Activated CD8-positive, alpha-beta memory T cell treated with anti-CD3 and anti-CD28 coated beads, Interleukin-2, amount 50 U/mL, for 4 hours (primary cell): Measurements from ENCODE around the gene ALDH3A2.
"Not testable (repeated sequence)": the region's sequence is repeated elsewhere in the genome, so short reads cannot be mapped to it uniquely, and the experiment has no call there.

ENCODE experiments used
- DNase-seq: peaks from one replicate; pipeline ENCODE4 v3.0.0-alpha.2; 2020

ALDH3A2 gene

DNA sequence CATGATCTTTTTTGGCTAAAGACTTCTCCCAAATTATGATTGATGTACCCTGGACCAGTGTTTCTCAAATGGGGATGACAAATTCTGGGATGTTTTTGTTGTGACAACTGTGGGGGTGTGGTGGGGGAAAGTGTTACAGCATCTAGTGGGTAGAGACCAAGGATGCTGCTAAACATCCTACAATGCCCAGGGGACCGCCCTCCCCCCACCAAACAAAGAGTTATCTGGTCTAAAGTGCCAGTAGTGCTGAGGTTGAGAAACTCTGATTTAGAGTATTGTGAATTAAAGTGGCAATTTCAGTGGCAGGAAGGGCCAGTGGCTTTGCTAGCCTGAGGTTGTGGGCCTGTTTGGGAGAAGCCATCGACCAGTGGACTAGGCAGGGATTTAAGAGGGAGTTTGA is 34.6 kb downstream of the ALDH3A2 start:
- DNase-seq = no peak

DNA sequence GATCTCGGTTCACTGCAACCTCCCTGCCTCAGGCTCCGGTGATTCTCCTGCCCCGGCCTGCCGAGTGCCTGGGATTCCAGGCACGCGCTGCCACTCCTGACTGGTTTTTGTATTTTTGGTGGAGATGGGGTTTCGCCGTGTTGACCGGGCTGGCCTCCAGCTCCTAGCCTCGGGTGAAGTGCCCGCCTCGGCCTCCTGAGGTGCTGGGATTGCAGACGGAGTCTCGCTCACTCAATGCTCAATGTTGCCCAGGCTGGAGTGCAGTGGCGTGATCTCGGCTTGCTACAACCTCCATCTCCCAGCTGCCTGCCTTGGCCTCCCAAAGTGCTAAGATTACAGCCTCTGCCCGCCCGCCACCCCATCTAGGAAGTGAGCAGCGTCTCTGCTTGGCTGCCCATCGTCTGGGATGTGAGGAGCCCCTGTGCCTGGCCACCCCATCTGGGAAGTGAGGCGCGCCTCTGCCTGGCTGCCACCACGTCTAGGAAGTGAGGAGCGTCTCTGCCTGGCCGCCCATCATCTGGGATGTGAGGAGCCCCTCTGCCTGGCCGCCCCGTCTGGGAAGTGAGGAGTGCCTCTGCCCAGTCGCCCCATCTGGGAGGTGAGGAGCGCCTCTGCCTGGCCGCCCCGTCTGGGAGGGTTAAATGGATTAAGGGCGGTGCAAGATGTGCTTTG is 36.5 kb downstream of the ALDH3A2 start:
- not testable (repeated sequence) for DNase-seq

DNA sequence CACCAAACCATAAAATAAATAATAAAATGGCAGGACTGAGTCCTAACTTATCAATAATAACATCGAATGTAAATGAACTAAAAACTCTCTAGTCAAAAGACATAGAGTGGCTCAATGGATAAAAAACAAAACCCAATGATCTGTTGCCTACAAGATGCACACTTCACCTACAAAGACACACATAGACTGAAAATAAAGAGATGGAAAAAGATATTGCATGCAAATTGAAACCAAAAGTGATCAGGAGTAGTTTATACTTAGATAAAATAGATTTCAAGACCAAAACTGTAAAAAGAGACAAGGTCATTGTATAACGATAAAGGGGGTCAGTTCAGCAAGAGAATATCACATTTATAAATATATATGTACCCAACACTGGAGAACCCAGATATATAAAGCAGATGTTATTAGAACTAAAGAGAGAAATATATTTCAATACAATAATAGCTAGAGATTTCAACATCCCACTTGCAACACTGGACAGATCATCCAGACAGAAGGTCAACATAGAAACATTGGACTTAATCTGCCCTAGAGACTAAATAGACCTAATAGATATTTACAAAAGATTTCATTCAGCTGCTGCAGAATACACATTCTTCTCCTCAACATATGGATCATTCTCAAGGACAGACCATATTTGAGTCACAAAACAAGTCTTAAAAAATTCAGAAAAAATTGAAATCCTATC is 38.0 kb downstream of the ALDH3A2 start:
- no peak for DNase-seq

DNA sequence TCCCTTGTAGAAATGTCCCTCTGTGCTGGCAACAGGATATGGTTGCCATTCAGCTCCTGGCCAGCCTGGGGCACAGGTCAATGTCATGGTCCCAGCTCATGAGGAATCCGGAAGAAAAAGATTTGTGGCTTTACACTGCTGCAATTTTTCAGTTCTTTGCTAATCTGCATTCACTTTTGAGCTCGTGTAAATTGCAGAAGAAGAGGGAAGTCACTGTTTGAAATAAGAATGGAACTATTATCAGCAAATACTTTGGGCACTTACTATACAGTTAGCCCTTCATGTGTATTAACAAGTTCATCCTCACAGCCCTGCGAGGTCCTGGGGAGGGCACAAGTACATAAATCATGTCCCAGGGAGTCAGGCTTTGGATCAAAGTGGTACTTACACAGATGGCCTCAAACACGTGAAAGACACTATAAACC is 53.7 kb downstream of the ALDH3A2 start:
- no peak for DNase-seq

DNA sequence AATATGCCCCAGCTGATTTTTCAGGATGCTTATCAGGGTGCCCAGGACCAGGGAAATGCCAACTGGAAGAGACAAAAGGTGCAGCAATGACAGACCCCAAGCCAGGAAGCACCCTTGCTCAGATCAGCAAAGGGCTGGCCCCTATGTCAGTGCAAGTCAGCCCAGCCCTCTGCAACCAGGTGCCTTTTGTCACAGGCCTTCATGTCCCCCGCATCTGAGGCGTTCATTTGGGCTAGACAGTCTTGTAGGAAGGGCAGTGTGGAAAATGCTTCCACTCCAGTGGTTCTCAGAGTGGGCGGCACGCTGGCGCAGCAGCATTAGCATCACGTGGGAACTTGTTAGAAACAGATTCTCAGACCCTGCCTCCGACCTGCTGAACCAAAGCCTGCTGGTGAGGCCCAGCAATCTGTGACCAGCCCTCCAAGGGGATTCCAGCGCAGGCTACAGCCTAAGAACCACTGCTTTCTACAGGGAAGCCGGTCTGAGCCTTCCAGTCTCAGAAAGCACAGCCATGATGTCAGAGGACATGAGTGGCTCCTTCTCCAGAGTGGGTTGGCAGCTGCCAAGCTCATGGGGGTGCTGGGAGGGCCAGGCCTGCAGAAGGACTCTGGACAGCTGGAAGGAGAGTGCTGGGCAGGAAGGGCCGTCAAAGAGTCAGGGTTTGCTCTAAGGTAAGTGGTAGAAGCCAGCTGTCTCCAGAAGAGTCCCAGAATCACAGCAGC is 54.7 kb downstream of the ALDH3A2 start:
- DNase-seq = no peak

DNA sequence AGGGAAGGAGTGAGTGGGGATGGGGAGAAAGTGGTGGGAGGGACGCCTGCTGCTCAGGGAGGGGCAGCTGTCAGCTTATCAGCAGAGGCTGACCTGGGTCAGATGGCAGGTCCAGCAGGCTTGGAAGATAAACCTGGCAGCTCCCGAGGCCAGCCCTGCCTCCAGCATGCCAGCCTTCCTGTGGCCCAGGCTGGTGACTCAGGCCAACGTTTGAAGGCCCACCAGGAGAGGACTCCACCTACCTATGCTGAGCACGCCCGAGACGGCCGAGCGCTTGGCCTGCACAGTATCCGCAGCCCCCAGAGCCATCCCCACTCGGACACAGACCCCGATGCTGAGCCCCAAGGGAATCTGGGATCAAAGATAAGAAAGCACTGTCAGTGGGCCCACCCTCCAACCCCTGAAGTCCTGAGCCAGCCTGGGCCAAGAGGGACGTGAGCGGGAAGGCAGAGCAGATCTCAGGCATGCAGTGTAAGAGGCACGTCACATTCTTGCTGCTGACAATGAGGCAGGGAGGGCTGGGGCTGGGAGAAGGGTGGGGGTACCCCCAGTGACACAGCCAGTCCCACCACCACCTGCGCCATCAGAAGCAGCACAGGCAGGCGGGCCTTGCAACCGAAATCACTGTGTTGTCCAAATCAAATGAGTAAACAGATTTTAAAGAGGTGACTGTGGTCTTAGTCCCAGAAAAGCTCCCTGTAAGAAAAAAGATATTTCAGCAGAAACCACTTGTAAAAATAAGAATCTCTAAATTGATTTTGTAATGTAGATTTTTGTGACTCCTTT is 55.5 kb downstream of the ALDH3A2 start:
- no peak for DNase-seq

DNA sequence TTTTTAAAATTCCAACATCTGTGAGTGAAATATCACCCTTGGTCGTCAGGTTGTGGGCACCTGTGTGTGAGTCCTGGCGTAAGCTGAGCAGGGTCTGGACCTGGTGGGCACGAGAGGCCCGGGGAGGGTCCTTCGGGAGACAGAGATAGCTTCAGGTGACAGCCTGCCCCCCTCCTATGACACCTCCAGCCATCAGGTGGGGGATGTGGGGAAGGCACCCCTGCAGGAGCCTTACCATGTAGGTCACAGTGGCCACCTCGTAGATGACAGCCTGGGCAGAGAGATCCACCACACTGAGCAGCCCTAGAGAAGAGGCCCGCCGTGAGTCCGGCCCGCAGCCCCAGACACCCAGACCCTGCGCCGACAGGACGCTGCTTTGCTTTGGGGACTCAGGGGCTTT is 56.6 kb downstream of the ALDH3A2 start:
- DNase-seq = no peak

DNA sequence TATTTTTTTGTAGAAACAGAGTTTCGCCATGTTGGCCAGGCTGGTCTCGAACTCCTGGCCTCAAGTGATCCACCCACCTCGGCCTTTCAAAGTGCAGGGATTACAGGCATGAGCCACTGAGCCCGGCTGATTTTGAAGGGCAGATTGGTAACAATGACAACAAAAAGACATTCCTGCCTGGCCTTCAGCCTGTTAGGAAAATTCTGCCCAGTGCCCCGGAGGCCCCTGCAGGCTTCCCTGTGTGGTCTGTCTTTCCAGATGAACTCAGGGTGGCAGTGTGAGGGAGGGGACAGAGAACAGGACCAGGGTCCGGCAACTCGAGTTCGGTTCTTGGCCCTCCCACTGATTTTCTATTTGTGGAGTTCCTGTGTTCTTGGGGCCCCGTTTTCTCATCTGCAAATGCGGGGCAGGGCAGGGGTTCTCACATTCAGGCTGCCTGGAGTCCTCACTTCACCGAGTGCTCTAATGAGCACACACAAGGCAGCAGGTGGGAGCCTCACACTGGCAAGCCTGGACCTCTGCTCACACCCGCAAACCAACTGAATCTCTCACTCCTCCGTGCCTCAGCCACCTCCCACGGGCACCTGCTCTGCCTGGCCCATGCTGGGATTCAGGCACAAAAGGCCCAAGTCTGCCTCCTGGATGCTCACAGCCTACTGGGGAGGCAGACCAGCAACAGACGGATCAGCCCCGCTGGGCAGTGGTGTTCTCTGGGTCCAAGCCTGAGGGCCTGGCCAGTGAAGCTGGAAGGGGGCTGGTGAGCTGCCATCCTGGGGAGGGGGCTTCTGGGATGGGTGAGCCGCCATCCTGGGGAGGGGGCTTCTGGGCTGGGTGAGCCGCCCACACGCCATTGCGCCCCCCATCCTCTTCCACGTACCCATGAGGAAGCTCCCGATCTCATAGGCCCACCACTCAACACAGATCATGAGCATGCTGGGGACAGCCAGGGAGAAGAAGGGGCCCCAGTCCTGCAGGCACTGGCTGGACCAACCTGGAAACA is 57.5 kb downstream of the ALDH3A2 start:
- no peak for DNase-seq

DNA sequence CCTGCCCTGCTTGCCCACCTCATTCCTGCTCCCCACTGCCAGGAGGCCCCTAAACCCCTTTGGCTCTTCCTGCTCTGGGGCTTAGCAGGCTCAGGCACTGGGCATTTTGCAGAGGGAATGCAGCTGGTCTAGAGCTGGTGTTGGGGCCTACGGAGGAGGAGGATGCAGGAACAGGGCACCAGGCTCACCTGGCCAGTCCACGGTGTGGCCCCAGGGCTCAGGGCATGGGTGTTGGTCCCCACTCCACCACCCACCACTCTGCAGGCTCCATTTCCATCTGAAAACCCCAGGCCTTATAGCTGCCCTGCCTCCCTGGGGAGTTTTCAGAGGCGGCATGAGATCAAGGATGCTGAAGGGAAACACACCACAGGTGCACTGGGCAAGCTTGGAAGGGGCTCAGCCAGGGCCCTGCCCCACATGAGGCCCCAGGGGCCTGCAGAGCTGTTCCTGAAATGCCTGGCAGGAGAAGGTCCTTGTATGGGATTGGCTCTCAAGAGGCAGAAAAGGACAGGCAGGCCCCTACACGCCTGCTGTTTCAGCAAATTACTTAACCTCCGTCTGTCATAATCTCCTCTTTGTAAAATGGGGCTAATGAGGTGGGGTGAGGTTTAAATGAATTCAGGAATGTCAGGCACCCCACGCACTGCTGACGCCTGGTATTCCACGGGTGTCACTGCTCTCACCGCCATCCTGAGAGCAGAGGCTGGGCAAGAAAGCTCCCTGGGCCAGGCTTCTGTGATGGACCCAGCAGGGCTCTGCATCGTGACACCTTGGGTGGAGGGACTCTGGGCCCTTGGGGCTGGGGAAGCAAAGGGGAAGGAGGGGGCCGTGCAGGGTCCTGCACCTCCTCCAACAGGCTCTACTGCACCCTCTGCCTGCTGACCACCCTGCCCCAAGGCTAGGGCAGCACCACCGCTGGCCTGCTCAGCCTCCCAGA is 58.5 kb downstream of the ALDH3A2 start:
- DNase-seq = no peak

DNA sequence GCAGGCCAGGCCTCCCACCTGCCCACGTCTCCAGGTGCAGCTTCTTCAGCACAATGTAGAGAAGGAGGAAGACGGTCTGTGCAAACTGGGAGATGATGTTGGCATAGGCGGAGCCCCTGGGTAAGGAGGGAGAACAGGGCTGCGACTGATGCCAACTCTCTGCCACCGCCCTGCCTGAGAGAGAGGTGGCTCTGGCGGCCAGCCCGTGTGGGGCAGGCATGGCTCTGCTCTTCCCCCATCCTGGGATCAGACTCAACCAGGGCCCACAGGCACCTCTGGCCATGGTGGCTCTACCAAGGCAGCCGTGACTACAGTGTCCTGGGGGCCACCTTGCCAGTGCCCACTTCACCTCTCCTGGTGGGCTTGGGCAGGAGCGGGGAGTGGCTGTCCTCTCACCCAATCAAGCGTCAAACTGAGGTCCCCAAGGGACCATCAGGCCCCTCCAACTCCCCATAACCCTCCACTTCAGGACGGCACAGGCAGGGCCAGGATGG is 59.2 kb downstream of the ALDH3A2 start:
- no peak for DNase-seq

DNA sequence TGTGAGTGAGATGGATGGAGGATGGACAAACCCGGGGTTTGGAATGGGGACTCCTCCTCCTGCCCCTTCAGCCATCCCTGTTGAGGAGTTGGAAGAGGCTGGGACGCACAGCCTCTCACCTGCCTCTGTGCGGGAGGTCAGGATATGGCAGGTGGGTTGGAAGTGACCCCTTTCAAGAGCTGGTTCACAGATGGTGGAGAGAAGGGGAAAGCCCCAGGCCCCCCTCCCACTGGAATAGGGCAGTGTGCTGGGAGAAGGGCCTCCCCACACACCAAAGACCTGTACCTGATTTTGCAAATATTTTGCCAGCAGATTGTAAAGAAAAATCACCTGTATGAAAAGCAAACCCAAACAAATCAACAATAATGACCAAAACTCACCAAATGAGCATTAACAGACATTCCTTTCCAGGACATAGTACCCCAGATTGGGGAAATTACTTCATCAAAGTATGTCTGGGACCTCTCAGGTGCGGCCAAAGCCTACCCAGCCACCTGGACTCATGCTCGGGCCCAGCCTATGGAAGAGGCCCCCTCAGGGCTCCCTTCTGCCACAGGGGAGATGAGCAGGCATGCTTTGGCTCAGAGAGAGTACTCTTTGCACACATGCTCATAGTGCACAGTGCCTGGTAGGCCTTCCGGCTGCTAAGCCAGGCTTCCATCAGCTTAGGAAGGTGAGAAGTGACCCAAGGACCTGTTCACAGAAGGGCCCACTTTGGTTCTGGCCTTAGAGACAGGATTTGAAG is 60.1 kb downstream of the ALDH3A2 start:
- no peak for DNase-seq

DNA sequence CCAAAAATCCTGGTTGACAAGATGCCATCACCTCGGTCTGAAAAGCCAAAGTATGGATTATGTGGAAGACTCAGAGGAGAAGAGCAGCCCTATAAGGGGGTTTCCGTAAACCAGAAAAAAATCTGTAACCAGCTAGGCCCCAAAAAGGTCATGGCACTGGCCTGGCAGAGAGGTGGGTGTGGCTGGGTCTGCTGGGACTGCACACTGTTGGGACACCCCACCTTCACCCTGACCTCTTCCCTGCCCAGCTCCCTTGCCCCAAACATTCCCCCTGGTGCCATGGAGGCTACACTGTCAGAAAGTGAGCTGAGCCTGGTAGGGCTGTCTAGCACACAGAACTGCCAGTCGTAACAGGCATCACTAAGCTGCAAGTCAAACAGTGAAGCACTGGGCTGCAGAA is 61.3 kb downstream of the ALDH3A2 start:
- DNase-seq = no peak

DNA sequence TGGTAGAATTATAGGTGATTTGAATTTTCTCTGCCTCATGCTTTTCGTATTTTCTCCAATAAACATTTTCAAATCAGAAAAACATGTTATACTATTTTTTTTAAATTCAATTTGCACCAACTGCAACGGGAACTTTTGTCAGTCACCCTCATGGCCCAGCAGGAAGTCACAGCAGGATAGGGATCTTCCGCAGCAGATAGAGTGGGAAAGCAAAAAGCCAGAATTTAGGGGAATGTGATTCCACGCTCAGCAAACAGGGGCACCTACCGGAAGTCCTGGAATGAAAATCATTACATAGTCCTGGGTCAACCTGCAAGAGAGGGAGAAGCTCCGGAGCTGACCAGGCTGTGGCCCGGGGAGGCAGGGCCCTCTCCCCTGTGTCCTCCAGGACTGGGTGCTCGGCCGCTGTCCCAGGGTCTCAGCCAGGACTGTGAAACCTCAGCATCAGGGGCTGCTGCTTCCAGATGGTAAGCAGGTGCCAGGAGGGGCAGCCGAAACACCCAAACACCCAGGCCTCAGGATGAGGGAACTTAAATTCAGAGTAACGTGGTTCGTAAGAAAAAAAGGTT is 64.0 kb downstream of the ALDH3A2 start:
- no peak for DNase-seq

DNA sequence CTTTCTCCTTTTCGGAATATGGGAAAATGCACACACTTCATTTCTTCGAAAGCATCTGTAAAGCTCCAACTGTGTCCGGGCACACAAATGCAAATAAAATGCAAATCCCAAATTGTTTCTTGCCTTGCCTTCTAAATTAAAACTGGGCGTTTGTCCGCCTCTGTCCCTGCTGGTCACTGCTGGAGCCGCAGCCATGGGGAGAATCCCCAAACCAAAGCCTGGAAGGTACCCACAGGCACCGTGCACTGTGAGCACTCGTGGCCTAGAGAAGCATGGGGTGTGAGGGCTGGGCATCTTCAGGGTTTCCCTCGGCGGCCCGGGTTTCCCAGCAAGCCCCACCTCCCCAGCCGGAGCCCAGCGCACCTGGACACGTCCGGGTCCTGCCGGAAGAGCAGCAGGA is 64.9 kb downstream of the ALDH3A2 start:
- no peak for DNase-seq

DNA sequence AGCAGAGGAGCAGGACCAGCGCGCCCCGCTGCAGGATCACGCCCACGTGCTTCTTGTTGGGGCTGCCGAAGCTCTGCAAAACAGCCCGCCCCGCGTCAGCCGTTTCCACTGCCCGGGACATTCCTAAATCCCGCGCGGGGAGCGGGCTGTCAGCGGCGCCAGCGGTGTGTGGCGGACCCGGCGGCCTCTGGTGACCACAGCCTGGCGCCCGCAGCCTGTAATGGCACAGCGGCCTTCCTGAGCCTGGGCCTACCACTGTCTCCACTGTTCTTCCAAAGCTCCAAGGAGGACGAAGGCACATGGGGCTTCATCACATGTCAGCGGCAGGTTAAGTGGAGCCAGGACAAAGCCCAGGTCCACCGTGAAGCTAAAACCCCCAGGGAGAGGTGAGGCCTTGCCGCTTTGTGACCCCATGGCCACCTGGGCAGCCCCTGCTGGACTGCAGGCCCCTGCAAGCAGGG is 65.4 kb downstream of the ALDH3A2 start:
- no peak for DNase-seq

DNA sequence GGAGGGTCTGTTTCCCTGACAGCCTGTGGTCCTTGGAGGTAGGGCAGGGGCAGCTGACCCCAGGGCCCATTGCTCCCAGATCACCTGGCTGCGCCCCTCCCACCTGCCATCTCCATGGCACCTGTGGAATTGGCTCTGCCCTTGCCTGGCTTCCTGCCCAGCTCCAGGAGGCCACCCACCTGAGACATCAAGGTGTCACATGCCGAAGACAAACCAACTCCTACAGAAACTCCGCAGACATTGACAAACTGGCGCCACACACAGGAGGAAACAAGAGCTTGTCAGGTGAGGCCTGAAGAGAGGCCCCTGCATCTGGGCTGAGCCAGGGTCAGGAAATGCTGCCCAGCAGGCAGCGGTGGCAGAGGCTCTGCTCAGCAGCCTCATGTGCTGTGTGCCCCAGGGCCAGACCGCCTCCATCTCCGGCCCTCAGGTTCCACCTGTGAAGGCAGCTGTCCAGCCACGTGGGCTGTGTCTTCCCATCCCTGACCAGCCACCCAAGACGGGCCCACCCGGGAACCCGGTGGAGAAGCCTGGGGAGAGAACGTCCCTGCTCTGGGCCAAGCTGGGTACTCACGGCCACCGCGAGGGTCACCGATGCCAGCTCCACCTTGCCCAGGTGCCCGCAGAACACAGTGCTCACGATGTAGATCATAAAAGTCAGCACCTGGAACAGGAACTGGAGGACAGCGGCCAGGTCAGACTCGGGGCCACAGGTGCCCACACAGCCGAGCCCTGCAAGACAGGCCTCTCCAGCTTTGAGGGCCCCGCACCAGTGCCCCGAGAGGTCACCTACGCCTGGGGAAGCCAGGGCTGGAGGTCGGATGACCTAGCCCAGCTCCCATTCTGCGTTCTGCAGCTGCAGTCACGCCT is 66.2 kb downstream of the ALDH3A2 start:
- no peak for DNase-seq

DNA sequence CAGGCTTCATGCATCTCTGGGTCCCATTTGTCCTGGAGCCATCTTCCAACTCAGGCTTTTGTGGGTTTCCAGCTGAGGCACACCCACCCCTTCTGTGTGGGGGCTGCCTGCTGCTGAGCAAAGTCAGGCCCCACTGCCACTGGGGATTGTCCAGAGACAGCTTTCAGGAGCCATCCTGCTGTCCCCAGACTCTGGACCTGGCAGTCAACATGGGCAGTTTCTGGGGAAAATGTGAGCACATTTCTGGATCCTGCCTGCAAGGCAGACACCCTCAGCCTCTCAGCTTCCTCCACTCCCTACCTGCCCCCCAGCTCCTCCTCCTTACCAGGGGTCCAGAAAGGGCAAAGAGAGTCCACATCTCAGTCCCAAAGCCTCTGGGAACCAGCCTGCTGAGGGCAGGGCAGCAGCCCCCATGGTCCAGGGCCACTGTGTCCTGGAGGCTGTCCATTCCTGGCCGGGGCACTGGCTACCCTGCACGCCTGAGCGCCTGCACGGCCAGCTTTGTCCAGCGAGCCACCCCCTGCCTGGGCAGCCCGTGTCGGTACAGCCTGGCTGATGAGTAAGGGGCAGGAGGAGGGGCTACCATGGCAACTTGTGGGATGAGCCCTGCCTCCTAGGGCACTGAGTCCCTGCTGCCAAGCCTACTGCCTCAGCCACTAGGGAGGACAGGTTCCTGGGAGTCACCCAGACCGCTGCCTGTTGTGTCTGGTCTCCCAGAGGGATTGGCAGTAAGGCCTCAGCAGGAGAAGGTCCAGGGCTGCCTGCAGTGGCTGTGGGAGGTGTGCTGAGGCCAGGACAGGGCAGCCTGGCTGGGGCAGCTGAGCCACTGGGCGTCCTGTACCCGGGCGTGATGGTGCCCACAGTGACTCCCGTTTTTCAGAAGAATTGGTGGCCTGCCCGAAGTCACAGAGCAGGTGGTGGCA is 67.8 kb downstream of the ALDH3A2 start, which contains the start of gene SLC47A2:
TSS of gene SLC47A2 (minus strand) at position 477 of the 923 bp plus-strand sequence. CDS start at position 448, 29 bp downstream.
- DNase-seq = no peak
